Activated T-cell treated with anti-CD3 and anti-CD28 coated beads for 1 hour (primary cell): ENCODE measurements around the gene SFTPA2.
"Not testable (repeated sequence)": the region's sequence is repeated elsewhere in the genome, so short reads cannot be mapped to it uniquely, and the experiment has no call there.

Experiments
- DNase-seq: peaks from one replicate; pipeline ENCODE4 v3.0.0-alpha.2; 2020; ENCODE audit warnings: low read depth

SFTPA2 gene

DNA sequence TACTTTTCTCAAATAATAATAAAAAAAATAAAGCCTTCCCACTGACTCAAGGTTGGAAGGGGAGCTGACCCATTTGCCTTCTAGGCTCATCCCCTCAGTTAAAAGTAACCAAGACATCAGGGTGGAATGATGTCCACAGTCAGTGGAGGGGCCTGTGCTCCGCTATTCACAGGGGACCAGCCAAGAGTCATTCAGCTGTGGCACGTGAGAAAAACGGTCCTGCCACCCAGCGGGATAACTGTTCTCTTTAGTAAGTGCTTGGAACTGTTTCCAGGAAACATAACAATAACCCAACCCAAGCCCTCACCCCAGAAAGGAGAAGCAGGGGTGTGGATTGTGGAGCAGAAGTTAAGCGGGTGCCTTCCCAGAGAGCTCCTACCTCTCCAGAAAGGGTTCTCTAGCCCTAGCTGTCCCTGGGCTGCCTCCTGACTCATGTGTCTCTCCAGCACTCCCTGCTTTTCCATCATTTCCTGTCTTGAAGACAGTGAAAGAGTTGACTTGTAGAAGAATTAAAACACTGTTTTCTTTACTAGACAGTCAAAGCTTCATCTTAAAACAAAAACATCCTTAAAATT is 50.2 kb downstream of the SFTPA2 start:
- not testable (repeated sequence) for DNase-seq

- DNase-seq = not testable (repeated sequence)
Observed at GRCh38 chr10:79509306-79509933, 50.8 kb downstream of the SFTPA2 start.

DNA sequence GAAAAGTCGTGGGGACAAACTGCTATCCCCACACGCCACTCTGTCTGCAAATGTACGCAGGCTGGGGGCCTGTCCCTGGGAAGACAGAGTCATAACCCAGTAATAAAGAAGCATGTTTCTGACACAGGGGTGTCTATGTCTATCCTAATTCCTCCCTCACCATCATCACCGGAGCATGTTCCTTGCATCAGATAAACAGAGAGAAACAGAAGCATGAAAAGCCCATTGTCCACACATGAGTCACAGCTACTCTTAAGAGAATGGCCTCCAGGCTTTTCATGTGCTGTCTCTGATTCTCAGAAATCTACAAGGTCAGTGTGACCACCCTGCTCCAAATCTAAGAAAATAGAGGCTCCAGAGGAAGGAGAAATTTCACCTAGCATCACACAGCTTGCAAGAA is 52.0 kb downstream of the SFTPA2 start:
- DNase-seq = not testable (repeated sequence)

GRCh38 chr10:79507440-79508167 is 52.6 kb downstream of the SFTPA2 start:
- no peak for DNase-seq
